Measurements from ENCODE around the gene PPM1B.
"Not testable (repeated sequence)": the region's sequence is repeated elsewhere in the genome, so short reads cannot be mapped to it uniquely, and the experiment has no call there.

The PPM1B gene

GRCh38 chr2:44246436-44246835 is 77.8 kb downstream of the PPM1B start:
- ChIA-PET CTCF (interaction anchor here (0.6 to 5.1 kb wide), 9 partner anchors 27 to 235 kb away, joined by 3 to 45 read pairs (median 3); no protein-coding TSS in a partner anchor), POLR2A (no interaction called here)

GRCh38 chr2:44246840-44247369 is 78.2 kb downstream of the PPM1B start:
- Histone ChIP-seq H3K36me3 (ENCODE audit: control insufficient read depth in 2 of 2, insufficient read depth in 1 of 2, low read length in 2 of 2) (no peaks in the 10 kb centered on the region), H3K9me3 (ENCODE audit: control insufficient read depth, insufficient read depth, low read depth, low read length) (no peaks in the 10 kb centered on the region), H3K4me3 (ENCODE audit: low read depth, low read length) (no peak overlapping the region), H3K4me1 (ENCODE audit: control insufficient read depth, insufficient read depth, low read length) (peaks cover 5% of the 10 kb centered on the region; the same call in 1 of the 2 replicates), H3K27ac (ENCODE audit: extremely low read depth, low read depth, low read length) (no peak overlapping the region)
- ChIA-PET CTCF (interaction anchor here (0.6 to 5.1 kb wide), 9 partner anchors 26 to 234 kb away, joined by 3 to 45 read pairs (median 3); no protein-coding TSS in a partner anchor), POLR2A (no interaction called here)
- TF ChIP-seq SCRT2 (tag by site-specific recombination; IDR thresholded peaks at IDR 0.05) (peak; percentile 57), ZNF830 (tag by site-specific recombination; IDR thresholded peaks at IDR 0.05; ENCODE audit: low read depth) (no peak), KLF1 (tag by site-specific recombination; IDR thresholded peaks at IDR 0.05) (no peak)

More at GRCh38 chr2:44246436-44246835, 77.8 kb downstream of the PPM1B start:
- H3K4me3 ChIP-seq (ENCODE audit: low read depth, low read length) = no peak overlapping the region
- H3K27ac ChIP-seq (ENCODE audit: extremely low read depth, low read depth, low read length) = no peak overlapping the region
- TF ChIP-seq ZNF514 (tag by site-specific recombination; IDR thresholded peaks at IDR 0.05) = no peak
- no peak for TF ChIP-seq ZNF133 (tag by site-specific recombination; IDR thresholded peaks at IDR 0.05)
- TF ChIP-seq ZNF202 (tag by site-specific recombination; IDR thresholded peaks at IDR 0.05; ENCODE audit: borderline replicate concordance) = no peak
- no peak for TF ChIP-seq ZNF629 (tag by site-specific recombination; IDR thresholded peaks at IDR 0.05)
- no peaks in the 10 kb centered on the region for H3K36me3 ChIP-seq (ENCODE audit: control insufficient read depth in 2 of 2, insufficient read depth in 1 of 2, low read length in 2 of 2)
- peaks cover 5% of the 10 kb centered on the region; the same call in 1 of the 2 replicates for H3K4me1 ChIP-seq (ENCODE audit: control insufficient read depth, insufficient read depth, low read length)
- no peaks in the 10 kb centered on the region for H3K9me3 ChIP-seq (ENCODE audit: control insufficient read depth, insufficient read depth, low read depth, low read length)

GRCh38 chr2:44247924-44248323 is 79.2 kb downstream of the PPM1B start:
- H3K27ac ChIP-seq (ENCODE audit: extremely low read depth, low read depth, low read length) = no peak overlapping the region
- H3K9me3 ChIP-seq (ENCODE audit: control insufficient read depth, insufficient read depth, low read depth, low read length) = peaks cover 3% of the 10 kb centered on the region; the same call in 1 of the 2 replicates
- CTCF ChIA-PET = interaction anchor here (0.9 to 1.7 kb wide), 5 partner anchors 44 to 231 kb away, joined by 3 to 4 read pairs (median 3); no protein-coding TSS in a partner anchor
- H3K36me3 ChIP-seq (ENCODE audit: control insufficient read depth in 2 of 2, insufficient read depth in 1 of 2, low read length in 2 of 2) = no peaks in the 10 kb centered on the region
- peaks cover 5% of the 10 kb centered on the region; the same call in 1 of the 2 replicates for H3K4me1 ChIP-seq (ENCODE audit: control insufficient read depth, insufficient read depth, low read length)
- H3K4me3 ChIP-seq (ENCODE audit: low read depth, low read length) = no peak overlapping the region
- TF ChIP-seq ZBTB48 (tag by site-specific recombination; IDR thresholded peaks at IDR 0.05) = no peak
- TF ChIP-seq CTCF (tag by site-specific recombination; IDR thresholded peaks at IDR 0.05) = peak; percentile 60; the same call in 1 of the 2 replicates
- no peak for TF ChIP-seq ZNF112 (tag by site-specific recombination; IDR thresholded peaks at IDR 0.05)
- POLR2A ChIA-PET = no interaction called here

- H3K27ac ChIP-seq (ENCODE audit: extremely low read depth, low read depth, low read length); H3K36me3 ChIP-seq (ENCODE audit: control insufficient read depth in 2 of 2, insufficient read depth in 1 of 2, low read length in 2 of 2); POLR2A ChIA-PET; H3K4me1 ChIP-seq (ENCODE audit: control insufficient read depth, insufficient read depth, low read length); H3K4me3 ChIP-seq (ENCODE audit: low read depth, low read length); H3K9me3 ChIP-seq (ENCODE audit: control insufficient read depth, insufficient read depth, low read depth, low read length): not testable (repeated sequence)
- CTCF ChIA-PET = interaction anchor here (1.0 kb wide), 1 partner anchor 23 kb away, joined by 3 read pairs; no protein-coding TSS in a partner anchor
Observed at GRCh38 chr2:44249269-44249668, 80.6 kb downstream of the PPM1B start.

- no peak overlapping the region for H3K4me3 ChIP-seq (ENCODE audit: low read depth, low read length)
- H3K27ac ChIP-seq (ENCODE audit: extremely low read depth, low read depth, low read length) = no peak overlapping the region
- TF ChIP-seq ZNF16 (tag by site-specific recombination; IDR thresholded peaks at IDR 0.05; ENCODE audit: low read depth) (no peak), ZNF549 (tag by site-specific recombination; IDR thresholded peaks at IDR 0.05) (no peak), ZNF132 (tag by site-specific recombination; IDR thresholded peaks at IDR 0.05; ENCODE audit: borderline replicate concordance) (no peak), ZNF704 (tag by site-specific recombination; IDR thresholded peaks at IDR 0.05) (no peak), ZNF521 (tag by site-specific recombination; IDR thresholded peaks at IDR 0.05) (no peak)
- H3K36me3 ChIP-seq (ENCODE audit: control insufficient read depth in 2 of 2, insufficient read depth in 1 of 2, low read length in 2 of 2) = no peaks in the 10 kb centered on the region
- POLR2A ChIA-PET = interaction anchor here (0.7 kb wide), 1 partner anchor 41 kb away, joined by 3 read pairs; no protein-coding TSS in a partner anchor
- H3K4me1 ChIP-seq (ENCODE audit: control insufficient read depth, insufficient read depth, low read length) = no peaks in the 10 kb centered on the region
- H3K9me3 ChIP-seq (ENCODE audit: control insufficient read depth, insufficient read depth, low read depth, low read length) = peaks cover 4% of the 10 kb centered on the region; the same call in 1 of the 2 replicates
- CTCF ChIA-PET = interaction anchor here (0.6 to 1.0 kb wide), 3 partner anchors 22 to 282 kb away, joined by 3 read pairs; no protein-coding TSS in a partner anchor
Observed at GRCh38 chr2:44250376-44250775, 81.7 kb downstream of the PPM1B start.
